Ovary (tissue), 9 donors: ENCODE measurements around the gene SHC3. TPM values are rescaled to one million over a fixed set of nuclear protein-coding genes. Genes with fewer than 3 reads are reported as not detected.

Experiments
- DNase-seq, 5 donors: peaks; one replicate each; pipeline ENCODE4 v3.0.0-alpha.2; 2019 to 2020
- H3K27ac ChIP-seq, 2 donors: fragments of 200-600 bp; one replicate each; pipeline versions ENCODE4 v1.5.1 to v1.8.0; 2019 to 2022
- H3K27me3 ChIP-seq: fragments of 200-600 bp; one replicate; pipeline ENCODE4 v1.8.0; 2022
- H3K36me3 ChIP-seq: fragments of 200-600 bp; sonication (generic); one replicate; pipeline ENCODE4 v1.5.1; 2019
- H3K4me1 ChIP-seq: one replicate; pipeline ENCODE4 v1.8.1; 2013; ENCODE audit warnings: mild to moderate bottlenecking, moderate library complexity; ENCODE audit not compliant: insufficient read depth
- H3K4me3 ChIP-seq: fragments of 200-600 bp; sonication (generic); one replicate; pipeline ENCODE4 v1.5.1; 2017
- H3K9me3 ChIP-seq, 2 donors: fragments of 200-600 bp in 1 of 2; sonication (generic) in 1 of 2; one replicate each; pipeline versions ENCODE4 v1.5.1 to v1.8.1; 2013 to 2019; ENCODE audit warnings: mild to moderate bottlenecking in 1 of 2, moderate library complexity in 1 of 2
- EP300 ChIP-seq: sonication (generic); formaldehyde crosslinking; IDR thresholded peaks from one replicate; pipeline ENCODE4 v1.6.1; 2017; ENCODE audit warnings: antibody characterized with exemption
- POLR2A ChIP-seq: fragments of 450-650 bp; IDR thresholded peaks from one replicate; pipeline ENCODE4 v1.6.1; 2017; ENCODE audit warnings: antibody characterized with exemption, mild to moderate bottlenecking, moderate library complexity
- WGBS, 3 donors: extraction: QIAGEN DNeasy Blood & Tissue Kit in 1 of 3; methylation state at CpG; one replicate each; pipeline versions ENCODE4 v1.1.5 to v1.1.7; 2013 to 2017; 5-methylcytosine and 5-hydroxymethylcytosine counted together
- intact Hi-C, 4 donors: fragments of 100-400 bp; cut with DNase I; formaldehyde crosslinking; loops; one replicate each; pipeline versions ENCODE4 v1.11.0 to v1.15.1; 2022 to 2023
- polyA plus RNA-seq, 2 donors: library from polyadenylated mRNA; stranded (reverse); fragments of 200-250 nt in 1 of 2; fragments of 350-450 nt in 1 of 2; fragmentation: Illumina TruSeq in 1 of 2; extraction: RNeasy Lipid Tissue Mini Kit (QIAGEN cat#74804) in 1 of 2; gene quantifications; one replicate each; pipeline ENCODE4 v1.2.3, GENCODE V29; 2013 to 2014
- total RNA-seq, 7 donors: library from RNA; depleted of rRNA in 2 of 7; stranded (reverse); fragments of >200 nt in 2 of 7; fragmentation: NEBNext Ultra II Directional in 3 of 7; extraction: Animal tissue kit (Norgen Biotek cat#: 25700) in 3 of 7; gene quantifications; one replicate each; pipeline versions ENCODE4 v1.1.0 to v1.2.4, GENCODE V29; 2016 to 2023
- TF ChIP-seq, protein P1 (sequence below), 3 donors: fragments of 450-650 bp in 2 of 3; fragments of 200-600 bp in 1 of 3; IDR thresholded peaks; one replicate each; pipeline versions ENCODE4 v1.5.1 to v1.8.0; 2016 to 2022; ENCODE audit warnings: antibody characterized with exemption in 3 of 3, mild to moderate bottlenecking in 1 of 3
- donor health status: DM: no; HTN: no; CAD: no; lungs with moderate emphysema.
- donor health status: DM: no; HTN: no; CAD: no.
- donor health status: Bipolar disorder and iron deficiency.
- donor health status: DM: yes; HTN: yes; CAD: no.
- donor health status: DM: no; HTN: no; CAD: no.
- donor health status: DM: yes; HTN: yes; CAD: no.

Gene SHC3
- total and polyA plus RNA-seq, 9 donors = 0.05 to 1.0 (median 0.46) TPM

DNA sequence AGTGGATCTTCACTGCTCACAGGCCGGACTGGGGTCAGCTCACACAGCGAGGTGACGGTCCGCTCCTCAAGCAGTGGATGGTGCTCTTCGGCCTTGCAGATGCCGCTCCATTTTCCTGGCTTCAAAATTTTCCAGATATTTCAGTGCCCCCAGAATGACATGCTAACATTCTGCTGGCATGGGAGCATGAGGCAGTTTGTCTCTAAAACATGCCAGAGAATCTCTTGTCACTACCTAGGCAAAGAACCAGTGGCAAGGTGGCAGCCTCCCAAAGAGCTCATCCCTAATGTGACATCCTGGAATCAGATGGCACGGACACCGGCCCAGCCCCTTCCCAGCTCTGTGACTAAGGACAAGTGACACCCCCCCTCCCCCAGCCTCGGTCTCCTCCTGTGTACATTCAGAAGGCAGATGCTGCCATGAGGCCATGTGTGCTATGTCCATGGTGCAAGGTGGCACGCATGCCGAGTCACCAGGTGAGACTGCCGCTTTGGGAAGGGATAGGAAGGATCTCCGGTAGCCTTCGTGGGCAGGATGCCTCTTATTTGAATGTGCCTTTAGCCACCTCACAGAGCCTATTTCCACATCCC lies 184.7 kb downstream of the SHC3 start:
- Histone ChIP-seq H3K36me3 (no peaks in the 10 kb centered on the region), H3K4me1 (peaks cover 12% of the 10 kb centered on the region), H3K27me3 (no peaks in the 10 kb centered on the region), H3K4me3 (no peak overlapping the region), H3K9me3 (no peaks in the 10 kb centered on the region), H3K27ac (no peak overlapping the region)
- 83 to 86% (median 86%) methylated on average over 14 of the region's 14 CpGs for WGBS, 3 donors
- DNase-seq = peak in 1 of 5 donors; percentile 23
- intact Hi-C loops = no loop called here
- no peak for TF ChIP-seq EP300
- no peak for TF ChIP-seq POLR2A
- TF ChIP-seq, protein P1, sequence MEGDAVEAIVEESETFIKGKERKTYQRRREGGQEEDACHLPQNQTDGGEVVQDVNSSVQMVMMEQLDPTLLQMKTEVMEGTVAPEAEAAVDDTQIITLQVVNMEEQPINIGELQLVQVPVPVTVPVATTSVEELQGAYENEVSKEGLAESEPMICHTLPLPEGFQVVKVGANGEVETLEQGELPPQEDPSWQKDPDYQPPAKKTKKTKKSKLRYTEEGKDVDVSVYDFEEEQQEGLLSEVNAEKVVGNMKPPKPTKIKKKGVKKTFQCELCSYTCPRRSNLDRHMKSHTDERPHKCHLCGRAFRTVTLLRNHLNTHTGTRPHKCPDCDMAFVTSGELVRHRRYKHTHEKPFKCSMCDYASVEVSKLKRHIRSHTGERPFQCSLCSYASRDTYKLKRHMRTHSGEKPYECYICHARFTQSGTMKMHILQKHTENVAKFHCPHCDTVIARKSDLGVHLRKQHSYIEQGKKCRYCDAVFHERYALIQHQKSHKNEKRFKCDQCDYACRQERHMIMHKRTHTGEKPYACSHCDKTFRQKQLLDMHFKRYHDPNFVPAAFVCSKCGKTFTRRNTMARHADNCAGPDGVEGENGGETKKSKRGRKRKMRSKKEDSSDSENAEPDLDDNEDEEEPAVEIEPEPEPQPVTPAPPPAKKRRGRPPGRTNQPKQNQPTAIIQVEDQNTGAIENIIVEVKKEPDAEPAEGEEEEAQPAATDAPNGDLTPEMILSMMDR (IDR thresholded peaks at IDR 0.05) = no peak

DNA sequence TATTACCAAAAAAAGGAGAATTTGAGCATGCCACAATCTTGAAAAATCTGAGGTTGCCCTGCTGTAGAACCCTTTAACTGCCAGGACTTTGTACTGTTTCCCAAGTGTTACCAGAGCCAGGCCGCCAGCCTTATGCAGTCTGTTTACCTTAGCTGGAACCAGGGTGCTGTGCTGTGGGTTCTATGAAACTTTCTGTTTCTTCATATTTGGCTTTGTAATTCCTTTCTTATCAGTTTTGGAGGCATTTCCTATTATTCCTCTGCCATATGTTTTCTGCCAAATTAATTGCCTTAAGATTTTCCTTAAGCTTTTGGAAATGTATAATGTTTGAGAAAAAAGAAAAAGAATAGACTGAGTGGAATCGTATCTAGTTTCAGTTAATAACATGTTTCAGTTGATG lies 185.3 kb downstream of the SHC3 start:
- Histone ChIP-seq H3K4me3 (no peak overlapping the region), H3K9me3 (no peaks in the 10 kb centered on the region), H3K4me1 (peaks cover 12% of the 10 kb centered on the region), H3K27me3 (no peaks in the 10 kb centered on the region), H3K27ac (no peak overlapping the region), H3K36me3 (no peaks in the 10 kb centered on the region)
- TF ChIP-seq POLR2A (no peak), EP300 (no peak)
- TF ChIP-seq, protein P1 (IDR thresholded peaks at IDR 0.05) = no peak
- 33 to 38% (median 33%) methylated on average over 2 of the region's 2 CpGs for WGBS, 3 donors
- intact Hi-C loops = no loop called here
- DNase-seq = no peak

DNA sequence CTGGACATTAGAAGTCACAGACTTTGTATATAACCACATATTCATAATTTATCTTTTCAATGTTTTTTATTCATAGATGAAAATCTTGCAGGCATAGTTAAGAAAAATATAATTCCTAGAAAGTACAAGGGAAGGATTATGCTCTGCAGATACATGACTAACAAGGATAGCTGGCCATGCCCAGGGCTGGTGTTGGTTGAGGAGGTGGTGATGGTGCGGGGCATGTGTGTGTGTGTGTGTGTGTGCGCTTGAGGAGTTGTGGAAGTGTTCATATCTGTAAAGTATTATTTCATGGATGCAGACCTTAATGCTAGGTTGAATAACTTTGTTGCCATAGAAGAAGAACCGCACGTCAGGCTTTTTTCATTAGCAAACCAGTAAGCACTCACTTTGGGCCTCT lies 186.1 kb downstream of the SHC3 start:
- TF ChIP-seq POLR2A (no peak), EP300 (no peak)
- TF ChIP-seq, protein P1 (IDR thresholded peaks at IDR 0.05) = no peak
- H3K4me1 ChIP-seq = peaks cover 12% of the 10 kb centered on the region
- H3K27me3 ChIP-seq = no peaks in the 10 kb centered on the region
- no peak for DNase-seq
- H3K27ac ChIP-seq = no peak overlapping the region
- H3K4me3 ChIP-seq = peak overlapping the region; percentile 56
- H3K9me3 ChIP-seq = no peaks in the 10 kb centered on the region
- intact Hi-C loops = no loop called here
- no peaks in the 10 kb centered on the region for H3K36me3 ChIP-seq
- 73 to 86% (median 80%) methylated on average over 4 of the region's 4 CpGs for WGBS, 3 donors

DNA sequence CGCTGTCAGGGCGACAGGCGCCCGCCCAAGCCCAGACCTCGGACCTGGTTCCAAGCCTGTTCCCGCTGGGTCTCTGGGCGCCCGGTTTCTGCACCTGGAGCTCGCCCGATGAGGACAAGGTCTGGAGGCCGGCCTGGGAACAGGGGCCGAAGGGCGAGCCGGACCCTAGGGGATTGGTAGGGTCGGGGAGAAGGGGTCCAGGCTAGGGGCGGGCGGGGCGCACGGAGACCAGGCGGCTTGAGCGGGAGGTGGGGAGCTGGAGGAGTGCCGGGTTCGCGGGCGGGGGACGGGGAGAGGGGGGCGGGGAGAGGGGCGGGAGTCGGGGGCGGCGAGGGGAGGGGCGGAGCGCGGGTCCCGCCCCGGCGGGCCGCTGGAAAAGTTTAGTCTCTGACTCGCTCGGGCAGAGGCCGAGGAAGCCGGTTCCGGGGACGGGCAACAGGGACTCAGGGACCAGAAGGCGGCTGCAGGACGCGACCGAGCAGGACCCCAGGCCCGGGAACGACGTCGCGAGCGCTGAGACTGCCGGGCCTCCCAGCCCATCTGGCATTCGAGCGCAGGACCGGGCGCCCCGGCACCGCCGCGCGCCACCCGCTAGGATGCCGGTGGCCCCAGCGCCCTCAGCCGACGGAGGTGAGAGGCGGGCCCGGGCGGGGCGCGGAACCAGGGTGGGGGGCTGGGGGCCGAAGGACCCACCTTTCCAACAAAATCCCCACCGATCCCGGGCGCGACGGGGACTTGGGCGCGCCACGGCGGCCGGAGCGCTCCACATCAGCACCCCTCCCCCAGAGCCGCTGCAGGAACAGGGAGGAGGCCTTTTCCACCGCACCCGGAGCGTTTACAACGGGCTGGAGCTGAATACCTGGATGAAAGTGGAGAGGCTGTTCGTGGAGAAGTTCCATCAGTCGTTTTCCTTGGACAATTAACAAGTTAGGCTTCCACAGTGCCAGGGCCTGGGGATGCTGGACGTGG lies 187.3 kb downstream of the SHC3 start, which contains the start of gene S1PR3:
TSS of gene S1PR3 (plus strand) at position 403 of the 969 bp plus-strand sequence. CDS start 9,733 bp downstream, outside the sequence.
- H3K27ac ChIP-seq = no peak within 1 kb of the TSS
- peak; percentile 30 to 54 (median 39) for DNase-seq
- 2 to 4% (median 3%) methylated on average over 58 to 93 of the region's 94 CpGs for WGBS, 3 donors
- H3K4me1 ChIP-seq = peaks cover 12% of the 10 kb centered on the region
- no peaks in the 10 kb centered on the region for H3K27me3 ChIP-seq
- intact Hi-C loops = no loop called here
- no peaks in the 10 kb centered on the region for H3K36me3 ChIP-seq
- H3K4me3 ChIP-seq = peak within 1 kb of the TSS; percentile 56
- TF ChIP-seq EP300 = no peak
- no peak for TF ChIP-seq POLR2A
- TF ChIP-seq, protein P1 (IDR thresholded peaks at IDR 0.05) = no peak
- H3K9me3 ChIP-seq = no peaks in the 10 kb centered on the region
